Spleen (tissue), 7 donors: ENCODE results near the gene VPS25.

Experiments used
- POLR2A ChIP-seq, 3 donors: fragments of 450-650 bp; IDR thresholded peaks; one replicate each; pipeline ENCODE4 v1.5.1; 2017; ENCODE audit warnings: antibody characterized with exemption in 3 of 3, mild to moderate bottlenecking in 1 of 3
- TF ChIP-seq, protein P1 (sequence below), 11 experiments: fragments of 200-600 bp in 7 of 11; fragments of 450-650 bp in 4 of 11; sonication (generic) in 4 of 11; IDR thresholded peaks in 8 of 11; conservative IDR thresholded peaks in 3 of 11; 1 replicate in 7 of 11; 2 replicates in 4 of 11; pipeline versions ENCODE4 v1.4.0 to v1.8.0; 2016 to 2021; ENCODE audit warnings: antibody characterized with exemption in 11 of 11, inconsistent platforms in 4 of 11, mild to moderate bottlenecking in 1 of 11
- donor health status: DM: no; HTN: no; CAD: no; lungs with moderate emphysema.
- donor health status: DM: no; HTN: no; CAD: no.
- donor health status: DM: no; HTN: no; CAD: no.

DNA sequence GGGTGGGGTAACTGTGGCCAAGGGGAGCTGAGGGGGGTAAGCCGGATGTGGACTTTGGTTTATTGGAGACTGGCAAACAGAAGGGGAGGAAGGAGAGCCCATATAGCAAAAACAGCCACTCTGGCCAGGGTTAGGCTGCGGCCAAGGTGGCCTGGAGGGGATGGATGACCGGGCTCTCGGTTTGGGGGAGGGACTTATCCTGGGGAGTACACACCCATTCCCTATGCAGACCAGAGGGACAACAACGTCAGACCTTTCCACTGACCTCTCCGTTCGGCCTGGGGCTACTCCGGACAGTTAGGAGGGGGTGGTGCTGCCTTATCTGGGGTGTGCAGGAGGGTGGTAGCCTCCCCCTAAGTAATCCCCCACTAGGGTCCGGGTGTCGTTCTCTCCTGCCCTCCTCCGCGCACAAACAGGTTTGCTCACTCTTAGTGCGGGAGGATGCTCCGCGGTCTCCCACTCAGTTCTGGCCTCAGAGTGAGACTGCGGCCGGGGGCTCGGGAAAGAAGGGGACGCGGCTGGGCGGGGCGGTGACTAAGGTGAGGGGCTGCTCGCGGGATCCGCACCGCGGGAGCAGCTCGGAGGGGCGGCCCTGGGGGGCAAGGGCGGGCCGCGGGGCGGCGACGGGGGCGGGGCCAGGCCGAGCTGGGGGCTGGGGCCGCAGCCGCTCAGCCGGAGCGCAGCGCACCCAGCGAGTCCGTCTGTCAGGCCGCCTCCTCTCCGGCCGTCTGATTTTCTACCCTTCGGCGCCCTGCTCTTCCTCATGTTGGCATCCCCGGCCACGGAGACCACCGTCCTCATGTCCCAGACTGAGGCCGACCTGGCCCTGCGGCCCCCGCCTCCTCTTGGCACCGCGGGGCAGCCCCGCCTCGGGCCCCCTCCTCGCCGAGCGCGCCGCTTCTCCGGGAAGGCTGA is 6.9 kb downstream of the VPS25 start, which contains the start of gene WNK4:
- TF ChIP-seq, protein P1, sequence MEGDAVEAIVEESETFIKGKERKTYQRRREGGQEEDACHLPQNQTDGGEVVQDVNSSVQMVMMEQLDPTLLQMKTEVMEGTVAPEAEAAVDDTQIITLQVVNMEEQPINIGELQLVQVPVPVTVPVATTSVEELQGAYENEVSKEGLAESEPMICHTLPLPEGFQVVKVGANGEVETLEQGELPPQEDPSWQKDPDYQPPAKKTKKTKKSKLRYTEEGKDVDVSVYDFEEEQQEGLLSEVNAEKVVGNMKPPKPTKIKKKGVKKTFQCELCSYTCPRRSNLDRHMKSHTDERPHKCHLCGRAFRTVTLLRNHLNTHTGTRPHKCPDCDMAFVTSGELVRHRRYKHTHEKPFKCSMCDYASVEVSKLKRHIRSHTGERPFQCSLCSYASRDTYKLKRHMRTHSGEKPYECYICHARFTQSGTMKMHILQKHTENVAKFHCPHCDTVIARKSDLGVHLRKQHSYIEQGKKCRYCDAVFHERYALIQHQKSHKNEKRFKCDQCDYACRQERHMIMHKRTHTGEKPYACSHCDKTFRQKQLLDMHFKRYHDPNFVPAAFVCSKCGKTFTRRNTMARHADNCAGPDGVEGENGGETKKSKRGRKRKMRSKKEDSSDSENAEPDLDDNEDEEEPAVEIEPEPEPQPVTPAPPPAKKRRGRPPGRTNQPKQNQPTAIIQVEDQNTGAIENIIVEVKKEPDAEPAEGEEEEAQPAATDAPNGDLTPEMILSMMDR (IDR thresholded peaks at IDR 0.05 in 8 of 11, conservative IDR thresholded peaks at IDR 0.05 in 3 of 11): no peak
- TF ChIP-seq POLR2A (IDR thresholded peaks at IDR 0.05): no peak
